Esophagus muscularis mucosa (tissue), 4 donors: ENCODE measurements around the gene IL11.

Experiments used
- EP300 ChIP-seq: sonication (generic); formaldehyde crosslinking; IDR thresholded peaks from one replicate; pipeline ENCODE4 v1.6.1; 2017; ENCODE audit warnings: antibody characterized with exemption
- POLR2A ChIP-seq: fragments of 450-650 bp; IDR thresholded peaks from one replicate; pipeline ENCODE4 v1.6.1; 2017; ENCODE audit warnings: antibody characterized with exemption, moderate library complexity, mild to moderate bottlenecking, low read depth
- POLR2AphosphoS5 ChIP-seq, 2 donors: sonication (generic); formaldehyde crosslinking; IDR thresholded peaks; one replicate each; pipeline ENCODE4 v1.6.1; 2017; ENCODE audit warnings: antibody characterized with exemption in 2 of 2
- TF ChIP-seq, protein P1 (sequence below), 3 experiments: fragments of 200-600 bp in 2 of 3; fragments of 450-650 bp in 1 of 3; sonication (generic) in 2 of 3; IDR thresholded peaks; one replicate each; pipeline ENCODE4 v1.5.1; 2017 to 2019; ENCODE audit warnings: antibody characterized with exemption in 3 of 3, mild to moderate bottlenecking in 2 of 3, moderate library complexity in 1 of 3

DNA sequence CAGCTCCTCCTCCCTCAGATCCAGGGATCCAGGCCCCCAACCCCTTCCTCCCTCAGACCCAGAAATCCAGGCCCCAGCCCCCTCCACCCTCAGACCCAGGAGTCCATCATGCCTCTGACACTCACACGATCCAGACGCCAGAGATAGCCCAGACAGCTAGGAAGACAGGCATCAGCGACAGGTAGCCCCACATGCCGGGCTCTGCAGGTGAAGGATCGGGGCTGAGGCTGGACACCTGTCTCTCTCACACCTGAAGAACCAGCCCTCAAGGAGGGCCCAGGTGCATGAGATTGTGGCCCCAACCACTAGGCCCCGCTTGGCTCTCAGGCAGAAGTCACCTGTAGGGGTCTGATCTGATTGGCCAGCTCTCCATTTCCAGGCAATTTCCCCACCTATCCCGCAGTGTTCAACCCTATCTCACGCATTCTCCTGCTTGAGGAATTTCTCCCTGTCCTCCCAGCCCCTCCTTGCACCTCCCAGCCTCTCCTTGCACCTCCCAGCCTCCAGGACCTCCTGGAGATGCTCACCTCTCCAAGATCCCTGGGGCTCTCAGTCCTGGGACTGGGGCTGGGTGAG lies 49.3 kb downstream of the IL11 start:
- TF ChIP-seq, protein P1, sequence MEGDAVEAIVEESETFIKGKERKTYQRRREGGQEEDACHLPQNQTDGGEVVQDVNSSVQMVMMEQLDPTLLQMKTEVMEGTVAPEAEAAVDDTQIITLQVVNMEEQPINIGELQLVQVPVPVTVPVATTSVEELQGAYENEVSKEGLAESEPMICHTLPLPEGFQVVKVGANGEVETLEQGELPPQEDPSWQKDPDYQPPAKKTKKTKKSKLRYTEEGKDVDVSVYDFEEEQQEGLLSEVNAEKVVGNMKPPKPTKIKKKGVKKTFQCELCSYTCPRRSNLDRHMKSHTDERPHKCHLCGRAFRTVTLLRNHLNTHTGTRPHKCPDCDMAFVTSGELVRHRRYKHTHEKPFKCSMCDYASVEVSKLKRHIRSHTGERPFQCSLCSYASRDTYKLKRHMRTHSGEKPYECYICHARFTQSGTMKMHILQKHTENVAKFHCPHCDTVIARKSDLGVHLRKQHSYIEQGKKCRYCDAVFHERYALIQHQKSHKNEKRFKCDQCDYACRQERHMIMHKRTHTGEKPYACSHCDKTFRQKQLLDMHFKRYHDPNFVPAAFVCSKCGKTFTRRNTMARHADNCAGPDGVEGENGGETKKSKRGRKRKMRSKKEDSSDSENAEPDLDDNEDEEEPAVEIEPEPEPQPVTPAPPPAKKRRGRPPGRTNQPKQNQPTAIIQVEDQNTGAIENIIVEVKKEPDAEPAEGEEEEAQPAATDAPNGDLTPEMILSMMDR (IDR thresholded peaks at IDR 0.05): no peak
- TF ChIP-seq POLR2A (no peak), EP300 (no peak), POLR2AphosphoS5 (IDR thresholded peaks at IDR 0.05) (no peak)
